Activated T-cell treated with anti-CD3 and anti-CD28 coated beads for 48 hours (primary cell): ENCODE data around the gene CTBP2.

ENCODE experiments used
- DNase-seq: peaks from one replicate; pipeline ENCODE4 v3.0.0-alpha.2; 2020; ENCODE audit warnings: low read depth

Gene CTBP2

GRCh38 chr10:125008689-125009638 lies 151.4 kb downstream of the CTBP2 start:
- DNase-seq = no peak

- DNase-seq = no peak
Observed at GRCh38 chr10:125007436-125007835, 152.9 kb downstream of the CTBP2 start.

- no peak for DNase-seq
Observed at GRCh38 chr10:125006921-125007426, 153.4 kb downstream of the CTBP2 start.

GRCh38 chr10:125006188-125006680 lies 154.1 kb downstream of the CTBP2 start:
- no peak for DNase-seq

GRCh38 chr10:125005312-125006187 lies 154.8 kb downstream of the CTBP2 start:
- DNase-seq = no peak

- no peak for DNase-seq
Observed at GRCh38 chr10:125004571-125005311, 155.6 kb downstream of the CTBP2 start.

- DNase-seq = no peak
Observed at GRCh38 chr10:125003901-125004467, 156.4 kb downstream of the CTBP2 start.

GRCh38 chr10:125003146-125003900 lies 157.0 kb downstream of the CTBP2 start:
- DNase-seq = no peak

GRCh38 chr10:125002423-125003145 lies 157.8 kb downstream of the CTBP2 start:
- DNase-seq = no peak

GRCh38 chr10:125002047-125002422 lies 158.3 kb downstream of the CTBP2 start:
- DNase-seq = no peak

- DNase-seq = no peak
Observed at GRCh38 chr10:125001313-125002046, 158.9 kb downstream of the CTBP2 start.

GRCh38 chr10:125000366-125001312 lies 159.7 kb downstream of the CTBP2 start:
- no peak for DNase-seq

- DNase-seq = no peak
Observed at GRCh38 chr10:124999433-125000365, 160.7 kb downstream of the CTBP2 start.

GRCh38 chr10:124998624-124999291 lies 161.6 kb downstream of the CTBP2 start:
- DNase-seq = no peak

- no peak for DNase-seq
Observed at GRCh38 chr10:124997771-124998623, 162.4 kb downstream of the CTBP2 start.
